Muscle of leg (tissue), 11 donors: ENCODE measurements around the gene INPP4A. TPM values are rescaled to one million over a fixed set of nuclear protein-coding genes. Genes with fewer than 3 reads are reported as not detected.

Experiments used
- DNase-seq: peaks from one replicate; pipeline ENCODE4 v3.0.0; 2013
- H3K27ac ChIP-seq: one replicate; pipeline ENCODE4 v1.5.1; 2013; ENCODE audit warnings: mild to moderate bottlenecking, low read length, control low read depth
- H3K27me3 ChIP-seq: one replicate; pipeline ENCODE4 v1.6.1; 2013; ENCODE audit warnings: low read length; ENCODE audit not compliant: control insufficient read depth, insufficient read depth
- H3K36me3 ChIP-seq: one replicate; pipeline ENCODE4 v1.6.1; 2013; ENCODE audit warnings: low read length; ENCODE audit not compliant: control insufficient read depth, insufficient read depth
- H3K4me1 ChIP-seq: one replicate; pipeline ENCODE4 v1.6.1; 2013; ENCODE audit warnings: low read length; ENCODE audit not compliant: control insufficient read depth, insufficient read depth
- H3K4me3 ChIP-seq: one replicate; pipeline ENCODE4 v1.5.1; 2013; ENCODE audit warnings: low read length, control low read depth
- H3K9me3 ChIP-seq: replicated peaks from 2 replicates; pipeline ENCODE4 v1.6.1; 2013; ENCODE audit warnings: low read depth, low read length; ENCODE audit not compliant: control insufficient read depth
- WGBS: methylation state at CpG from one replicate; pipeline ENCODE4 v1.1.5; 2013; ENCODE audit warnings: missing lambda C conversion rate; ENCODE audit not compliant: insufficient coverage; 5-methylcytosine and 5-hydroxymethylcytosine counted together
- polyA plus RNA-seq, 8 donors: library from polyadenylated mRNA; unstranded; fragments of 120-200 nt; gene quantifications; one replicate each; pipeline versions ENCODE4 v1.2.1 to v1.2.3, GENCODE V29; 2013; ENCODE audit warnings: inconsistent platforms in 1 of 8, low replicate concordance in 1 of 8; ENCODE audit not compliant: insufficient read length in 8 of 8, insufficient read depth in 1 of 8
- total RNA-seq: library from RNA; stranded (reverse); fragments of 120-200 nt; gene quantifications from one replicate; pipeline ENCODE4 v1.2.4, GENCODE V29; 2013

Gene INPP4A
- total and polyA plus RNA-seq, 9 donors: 8.9 to 17.0 (median 13.0) TPM

- H3K9me3 ChIP-seq: no peaks in the 10 kb centered on the region
- H3K27me3 ChIP-seq: no peaks in the 10 kb centered on the region
- H3K36me3 ChIP-seq: peaks cover 45% of the 10 kb centered on the region
- H3K4me3 ChIP-seq: no peak overlapping the region
- H3K4me1 ChIP-seq: peaks cover 6% of the 10 kb centered on the region
- no peak overlapping the region for H3K27ac ChIP-seq
- DNase-seq: peak; percentile 16
- WGBS: 100% methylated on average over 5 of the region's 9 CpGs
These were observed 115.7 kb downstream of the INPP4A start for GRCh38 chr2:98560256-98560771.

DNA sequence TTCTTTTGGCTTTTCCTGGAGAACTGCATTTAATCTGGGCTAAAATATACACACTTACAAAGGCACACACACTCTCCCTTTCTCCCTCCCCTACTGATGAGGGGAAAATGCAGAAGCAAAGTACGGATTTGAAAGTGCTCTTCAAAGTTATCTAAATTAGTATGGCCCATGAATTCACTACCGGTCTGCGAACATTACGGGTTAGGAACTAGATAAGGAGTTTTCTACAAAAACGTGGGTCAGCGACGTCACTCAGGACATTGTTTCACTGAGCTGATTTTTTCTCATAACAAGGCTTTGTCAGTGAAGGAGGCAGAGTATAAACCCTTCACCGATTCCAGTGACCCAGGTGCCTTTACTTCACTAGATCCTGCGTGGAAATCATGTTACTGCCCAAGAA is 116.4 kb downstream of the INPP4A start:
- WGBS: 91% methylated on average over 8 of the region's 9 CpGs
- peaks cover 44% of the 10 kb centered on the region for H3K36me3 ChIP-seq
- peaks cover 6% of the 10 kb centered on the region for H3K4me1 ChIP-seq
- no peak for DNase-seq
- H3K27me3 ChIP-seq: no peaks in the 10 kb centered on the region
- H3K27ac ChIP-seq: no peak overlapping the region
- no peak overlapping the region for H3K4me3 ChIP-seq
- no peaks in the 10 kb centered on the region for H3K9me3 ChIP-seq

GRCh38 chr2:98561902-98562695 is 117.4 kb downstream of the INPP4A start:
- Histone ChIP-seq H3K4me1 (peaks cover 6% of the 10 kb centered on the region), H3K27me3 (no peaks in the 10 kb centered on the region), H3K9me3 (no peaks in the 10 kb centered on the region), H3K36me3 (peaks cover 46% of the 10 kb centered on the region), H3K4me3 (no peak overlapping the region), H3K27ac (no peak overlapping the region)
- peak; percentile 14 for DNase-seq
- 90% methylated on average over 11 of the region's 13 CpGs for WGBS

GRCh38 chr2:98563394-98563793 is 118.7 kb downstream of the INPP4A start:
- no peak overlapping the region for H3K27ac ChIP-seq
- no peaks in the 10 kb centered on the region for H3K9me3 ChIP-seq
- peaks cover 55% of the 10 kb centered on the region for H3K36me3 ChIP-seq
- H3K4me1 ChIP-seq: peaks cover 6% of the 10 kb centered on the region
- no peaks in the 10 kb centered on the region for H3K27me3 ChIP-seq
- no peak overlapping the region for H3K4me3 ChIP-seq
- 95% methylated on average over 7 of the region's 13 CpGs for WGBS
- DNase-seq: no peak

- 91% methylated on average over 6 of the region's 17 CpGs for WGBS
- H3K4me3 ChIP-seq: no peak overlapping the region
- H3K27ac ChIP-seq: no peak overlapping the region
- no peaks in the 10 kb centered on the region for H3K9me3 ChIP-seq
- peaks cover 6% of the 10 kb centered on the region for H3K4me1 ChIP-seq
- no peaks in the 10 kb centered on the region for H3K27me3 ChIP-seq
- no peak for DNase-seq
- H3K36me3 ChIP-seq: peaks cover 59% of the 10 kb centered on the region
These were observed 120.0 kb downstream of the INPP4A start for GRCh38 chr2:98564541-98565132.

DNA sequence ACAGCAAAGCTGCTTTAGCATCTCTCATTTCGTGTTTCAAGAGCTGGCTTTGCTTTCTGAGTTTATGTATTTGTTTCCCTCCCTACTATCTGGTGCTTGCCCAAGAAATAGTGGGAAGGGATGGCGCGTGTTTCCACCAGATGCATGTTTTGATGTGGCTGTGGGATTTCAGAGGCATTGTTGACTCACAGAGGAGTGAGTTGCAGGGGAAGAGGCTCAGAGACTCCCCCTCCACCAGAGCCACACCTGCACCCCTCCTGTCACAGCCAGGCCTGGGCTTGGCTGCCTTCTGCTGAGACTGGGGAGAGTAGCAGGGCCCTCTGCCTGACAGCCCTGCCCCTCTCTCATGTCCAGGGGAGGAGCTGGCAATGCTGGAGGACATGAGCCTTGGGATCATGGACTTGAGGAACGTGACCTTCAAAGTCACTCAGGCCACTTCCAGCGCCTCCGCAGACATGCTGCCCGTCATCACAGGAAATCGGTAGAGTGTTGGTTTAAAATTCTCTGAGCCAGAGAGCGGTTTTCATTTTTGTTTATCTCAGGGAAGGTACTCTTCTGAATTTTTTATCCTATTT is 120.7 kb downstream of the INPP4A start:
- peaks cover 6% of the 10 kb centered on the region for H3K4me1 ChIP-seq
- H3K27ac ChIP-seq: no peak overlapping the region
- H3K27me3 ChIP-seq: no peaks in the 10 kb centered on the region
- H3K36me3 ChIP-seq: peaks cover 58% of the 10 kb centered on the region
- WGBS: 90% methylated on average over 4 of the region's 9 CpGs
- H3K9me3 ChIP-seq: no peaks in the 10 kb centered on the region
- no peak for DNase-seq
- no peak overlapping the region for H3K4me3 ChIP-seq

- no peak overlapping the region for H3K4me3 ChIP-seq
- no peak overlapping the region for H3K27ac ChIP-seq
- no peaks in the 10 kb centered on the region for H3K9me3 ChIP-seq
- peaks cover 62% of the 10 kb centered on the region for H3K36me3 ChIP-seq
- H3K4me1 ChIP-seq: peaks cover 6% of the 10 kb centered on the region
- DNase-seq: no peak
- WGBS: 89% methylated on average over 15 of the region's 19 CpGs
- H3K27me3 ChIP-seq: no peaks in the 10 kb centered on the region
These were observed 121.3 kb downstream of the INPP4A start for GRCh38 chr2:98565941-98566340.

GRCh38 chr2:98568161-98568956 is 123.7 kb downstream of the INPP4A start:
- Histone ChIP-seq H3K36me3 (peaks cover 80% of the 10 kb centered on the region), H3K4me3 (no peak overlapping the region), H3K27me3 (no peaks in the 10 kb centered on the region), H3K27ac (no peak overlapping the region), H3K9me3 (no peaks in the 10 kb centered on the region), H3K4me1 (no peaks in the 10 kb centered on the region)
- no peak for DNase-seq
- 85% methylated on average over 2 of the region's 11 CpGs for WGBS

DNA sequence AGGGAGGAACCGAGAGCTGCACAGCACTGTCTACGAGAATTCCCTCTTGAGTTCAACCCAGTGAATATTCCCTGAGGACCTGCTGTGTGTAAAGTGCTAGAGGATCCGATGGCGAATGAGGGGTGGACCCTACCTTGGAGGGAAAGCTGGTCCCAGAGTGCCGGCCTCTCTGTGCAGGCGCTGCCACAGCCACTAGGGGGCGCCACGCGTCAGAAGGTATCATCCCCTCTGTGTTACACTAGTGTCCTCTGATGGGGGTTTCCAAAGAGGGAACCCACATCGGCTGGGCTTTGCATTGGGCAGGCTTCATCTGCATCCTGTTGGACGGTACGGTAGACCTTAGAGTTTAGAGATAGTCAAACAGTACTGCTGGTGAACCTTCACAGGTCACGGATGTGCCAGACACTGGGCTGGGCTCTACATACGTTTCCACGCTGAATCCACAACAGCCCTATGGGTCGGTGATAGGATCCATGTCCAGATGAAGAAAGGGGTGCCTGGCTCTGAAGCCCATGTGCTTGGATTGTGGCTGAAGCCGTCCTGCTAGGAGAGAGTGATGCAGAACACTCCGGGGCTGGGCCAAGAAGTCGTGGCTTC is 124.6 kb downstream of the INPP4A start:
- no peak for DNase-seq
- Histone ChIP-seq H3K36me3 (peaks cover 78% of the 10 kb centered on the region), H3K4me1 (no peaks in the 10 kb centered on the region), H3K4me3 (no peak overlapping the region), H3K27ac (no peak overlapping the region), H3K9me3 (no peaks in the 10 kb centered on the region), H3K27me3 (no peaks in the 10 kb centered on the region)
- WGBS: 66% methylated on average over 18 of the region's 19 CpGs
